ENCODE measurements around the gene TMEM63B.
"Not testable (repeated sequence)": the region's sequence is repeated elsewhere in the genome, so short reads cannot be mapped to it uniquely, and the experiment has no call there.

The TMEM63B gene

GRCh38 chr6:44194326-44194725 lies 67.0 kb downstream of the TMEM63B start:
- DNase-seq (ENCODE audit: low spot score): no peak

GRCh38 chr6:44196351-44196750 lies 69.0 kb downstream of the TMEM63B start:
- DNase-seq (ENCODE audit: low spot score): not testable (repeated sequence)

GRCh38 chr6:44198684-44199083 lies 71.3 kb downstream of the TMEM63B start:
- DNase-seq (ENCODE audit: low spot score): no peak

GRCh38 chr6:44199883-44200282 lies 72.5 kb downstream of the TMEM63B start:
- no peak for DNase-seq (ENCODE audit: low spot score)

- no peak for DNase-seq (ENCODE audit: low spot score)
Observed at GRCh38 chr6:44201200-44201599, 73.8 kb downstream of the TMEM63B start.

GRCh38 chr6:44201638-44202303 lies 74.4 kb downstream of the TMEM63B start:
- DNase-seq (ENCODE audit: low spot score): no peak

GRCh38 chr6:44202332-44202971 lies 75.1 kb downstream of the TMEM63B start:
- DNase-seq (ENCODE audit: low spot score): no peak

- peak; percentile 44 for DNase-seq (ENCODE audit: low spot score)
Observed at GRCh38 chr6:44202972-44203750, 75.8 kb downstream of the TMEM63B start.

GRCh38 chr6:44203955-44204354 lies 76.6 kb downstream of the TMEM63B start:
- no peak for DNase-seq (ENCODE audit: low spot score)

Data from ecto neural progenitor cell (in vitro differentiated cells).